Measurements from ENCODE around the gene CANT1.

Gene CANT1

DNA sequence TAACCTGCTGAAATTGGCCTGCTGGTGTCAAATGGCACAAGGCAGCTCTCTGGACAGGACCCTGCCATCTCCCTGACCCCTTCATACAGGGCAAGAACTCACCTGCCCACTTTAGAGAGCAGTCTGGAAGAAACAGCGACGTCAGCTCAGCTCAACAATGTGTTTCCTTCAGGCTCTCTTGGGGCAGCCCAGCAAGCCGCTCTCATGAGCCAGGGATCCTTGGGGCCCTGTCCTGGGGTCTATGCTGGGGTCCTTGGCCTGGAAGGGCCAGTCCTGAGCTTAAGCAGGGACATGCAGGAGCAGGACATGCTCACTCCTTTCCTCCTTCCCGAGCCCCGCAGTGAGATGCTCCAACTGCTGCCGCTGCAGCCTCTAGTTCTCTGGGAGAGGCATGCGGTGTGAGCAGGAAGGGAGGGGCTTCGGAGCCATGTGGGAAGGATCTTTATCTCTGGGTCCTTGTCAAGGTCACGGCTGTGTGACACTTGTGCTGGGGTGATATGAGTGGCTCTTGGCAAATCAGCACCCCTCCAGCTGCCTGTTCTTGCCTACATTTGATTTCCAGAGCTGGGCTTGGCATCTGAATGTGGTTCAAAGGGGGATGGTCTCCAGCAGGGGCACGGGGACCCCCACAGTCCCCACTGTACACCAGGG, 17.8 kb upstream of the CANT1 start:
- no peak overlapping the region for H3K4me3 ChIP-seq (ENCODE audit: low read depth, low read length)
- no peak for DNase-seq (ENCODE audit: low read depth)
- TF ChIP-seq, protein P1, sequence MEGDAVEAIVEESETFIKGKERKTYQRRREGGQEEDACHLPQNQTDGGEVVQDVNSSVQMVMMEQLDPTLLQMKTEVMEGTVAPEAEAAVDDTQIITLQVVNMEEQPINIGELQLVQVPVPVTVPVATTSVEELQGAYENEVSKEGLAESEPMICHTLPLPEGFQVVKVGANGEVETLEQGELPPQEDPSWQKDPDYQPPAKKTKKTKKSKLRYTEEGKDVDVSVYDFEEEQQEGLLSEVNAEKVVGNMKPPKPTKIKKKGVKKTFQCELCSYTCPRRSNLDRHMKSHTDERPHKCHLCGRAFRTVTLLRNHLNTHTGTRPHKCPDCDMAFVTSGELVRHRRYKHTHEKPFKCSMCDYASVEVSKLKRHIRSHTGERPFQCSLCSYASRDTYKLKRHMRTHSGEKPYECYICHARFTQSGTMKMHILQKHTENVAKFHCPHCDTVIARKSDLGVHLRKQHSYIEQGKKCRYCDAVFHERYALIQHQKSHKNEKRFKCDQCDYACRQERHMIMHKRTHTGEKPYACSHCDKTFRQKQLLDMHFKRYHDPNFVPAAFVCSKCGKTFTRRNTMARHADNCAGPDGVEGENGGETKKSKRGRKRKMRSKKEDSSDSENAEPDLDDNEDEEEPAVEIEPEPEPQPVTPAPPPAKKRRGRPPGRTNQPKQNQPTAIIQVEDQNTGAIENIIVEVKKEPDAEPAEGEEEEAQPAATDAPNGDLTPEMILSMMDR (IDR thresholded peaks at IDR 0.05; ENCODE audit: low read depth, low read length, missing control alignments) = no peak

DNA sequence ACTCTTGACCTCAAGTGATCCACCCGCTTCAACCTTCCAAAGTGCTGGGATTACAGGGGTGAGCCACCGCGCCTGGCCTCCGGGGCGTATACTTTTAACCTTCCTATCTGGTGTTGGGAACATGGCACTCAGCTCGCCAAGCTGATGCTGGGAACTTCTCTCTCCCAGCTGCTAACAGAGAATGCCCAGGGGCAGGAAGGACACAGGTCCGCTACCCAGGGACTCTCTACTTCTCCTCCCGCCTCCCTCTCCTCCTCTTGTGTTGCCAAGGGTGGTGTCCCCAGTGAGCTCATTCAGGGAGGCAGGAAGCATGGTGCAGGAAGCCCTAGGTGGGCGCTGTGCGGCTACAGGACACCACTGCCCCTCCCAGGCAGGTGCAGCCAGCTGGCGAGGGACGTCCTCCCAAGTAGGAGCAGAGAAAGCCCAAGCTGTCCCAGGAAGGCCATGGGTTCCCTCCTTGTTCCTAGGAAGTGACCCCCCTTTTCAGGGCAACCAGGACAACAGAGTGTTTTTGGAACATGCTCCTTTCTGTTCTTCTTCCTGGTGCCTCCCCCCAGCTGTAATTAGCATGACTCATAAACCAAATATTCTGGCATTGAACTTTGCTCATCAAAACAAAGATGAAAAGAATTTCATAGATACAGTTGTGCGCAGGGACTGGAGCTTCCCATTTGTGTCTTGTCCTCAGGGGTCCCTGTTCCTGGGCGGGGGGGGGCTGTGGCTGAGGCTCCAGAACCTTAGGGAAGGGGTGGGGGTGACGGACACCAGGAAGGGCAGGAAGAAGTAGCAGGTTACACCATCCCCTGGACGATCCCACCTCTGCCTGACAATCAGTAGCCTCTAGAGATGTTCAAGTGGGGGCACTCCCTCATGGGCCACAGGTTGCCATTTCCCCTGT, 17.1 kb upstream of the CANT1 start:
- no peak overlapping the region for H3K4me3 ChIP-seq (ENCODE audit: low read depth, low read length)

DNA sequence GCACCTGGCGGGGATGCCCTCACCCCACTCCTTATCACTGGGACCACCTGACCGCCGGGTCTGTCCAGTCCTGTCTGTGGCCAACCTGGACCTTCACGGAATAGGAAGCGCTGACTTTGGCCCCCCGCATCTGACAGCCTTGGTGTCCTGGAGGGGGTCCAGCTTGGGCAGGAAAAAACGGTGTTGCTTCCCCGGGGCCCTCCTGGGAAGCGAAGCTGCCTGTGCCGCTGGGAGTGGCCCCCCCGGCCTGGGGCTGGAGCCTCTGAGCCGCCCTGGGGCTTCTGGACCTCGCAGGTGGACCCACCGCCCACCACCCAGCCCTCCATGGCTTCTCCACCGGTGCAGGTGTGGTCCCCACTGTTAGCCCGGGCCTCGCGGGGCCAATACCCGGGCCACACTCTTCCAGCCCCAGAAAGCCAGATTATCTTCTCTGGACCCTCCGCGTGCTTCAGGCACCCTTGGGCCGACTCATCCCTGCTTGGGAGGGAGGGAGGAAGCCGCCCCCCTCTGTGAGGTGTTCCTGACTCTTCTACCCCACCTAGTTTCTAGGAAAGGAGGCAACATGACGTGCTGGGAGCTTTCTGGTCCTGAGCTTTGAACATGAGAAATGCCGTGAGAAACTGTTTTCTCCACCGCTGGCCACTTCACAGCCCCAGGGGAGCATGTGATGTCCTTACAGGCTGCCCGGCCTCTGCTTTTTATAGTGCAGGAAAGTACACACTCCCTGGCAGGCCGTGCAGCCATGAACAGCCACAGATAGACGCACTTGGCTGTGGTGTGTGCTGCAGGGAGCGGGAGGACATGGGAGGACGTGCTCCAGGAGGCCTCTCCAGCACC, 15.6 kb upstream of the CANT1 start:
- no peak overlapping the region for H3K4me3 ChIP-seq (ENCODE audit: low read depth, low read length)
- TF ChIP-seq, protein P1 (IDR thresholded peaks at IDR 0.05; ENCODE audit: low read depth, low read length, missing control alignments) = no peak
- DNase-seq (ENCODE audit: low read depth) = no peak

More for the DNA sequence above, 17.1 kb upstream of the CANT1 start:
- TF ChIP-seq, protein P1 (IDR thresholded peaks at IDR 0.05; ENCODE audit: low read depth, low read length, missing control alignments) = no peak
- no peak for DNase-seq (ENCODE audit: low read depth)

DNA sequence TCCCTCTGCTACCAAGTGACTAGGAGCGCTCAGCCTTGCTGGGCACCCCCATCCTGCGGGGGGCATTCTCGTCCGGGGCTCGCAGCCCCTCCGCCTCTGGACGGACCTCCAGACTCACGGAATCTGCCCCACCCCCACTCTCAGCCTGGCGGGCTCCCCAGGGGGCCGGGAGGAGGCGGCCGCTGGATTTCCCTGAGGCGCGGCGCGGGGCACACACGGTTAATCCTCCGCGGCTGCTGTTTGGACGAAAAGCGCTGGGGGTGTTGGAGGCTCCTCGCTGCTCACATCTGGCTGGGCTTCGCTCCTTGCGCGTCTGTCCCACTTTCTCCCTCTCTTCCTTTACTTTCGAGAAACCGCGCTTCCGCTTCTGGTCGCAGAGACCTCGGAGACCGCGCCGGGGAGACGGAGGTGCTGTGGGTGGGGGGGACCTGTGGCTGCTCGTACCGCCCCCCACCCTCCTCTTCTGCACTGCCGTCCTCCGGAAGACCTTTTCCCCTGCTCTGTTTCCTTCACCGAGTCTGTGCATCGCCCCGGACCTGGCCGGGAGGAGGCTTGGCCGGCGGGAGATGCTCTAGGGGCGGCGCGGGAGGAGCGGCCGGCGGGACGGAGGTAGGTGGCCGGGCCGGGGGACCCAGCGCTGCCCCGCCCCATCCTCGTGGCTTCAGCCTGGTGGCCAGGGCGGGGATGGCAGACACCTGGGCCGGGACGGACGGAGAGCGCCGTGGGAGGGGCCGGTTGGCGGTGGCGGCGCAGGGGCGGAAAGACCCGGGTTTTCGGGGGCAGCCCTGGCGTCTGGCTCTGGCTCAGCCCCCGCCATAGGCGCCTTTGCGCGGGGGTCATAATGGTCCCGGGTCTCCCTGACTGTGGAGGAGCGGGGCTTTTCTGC, 14.6 kb upstream of the CANT1 start, which contains the start of gene C1QTNF1:
Gene C1QTNF1 (plus strand): TSS at position 284 of the 886 bp plus-strand sequence. CDS start 19,800 bp downstream, outside the sequence.
- TF ChIP-seq, protein P1 (IDR thresholded peaks at IDR 0.05; ENCODE audit: low read depth, low read length, missing control alignments) = peak; percentile 16
- H3K4me3 ChIP-seq (ENCODE audit: low read depth, low read length) = no peak within 1 kb of the TSS
- no peak for DNase-seq (ENCODE audit: low read depth)

DNA sequence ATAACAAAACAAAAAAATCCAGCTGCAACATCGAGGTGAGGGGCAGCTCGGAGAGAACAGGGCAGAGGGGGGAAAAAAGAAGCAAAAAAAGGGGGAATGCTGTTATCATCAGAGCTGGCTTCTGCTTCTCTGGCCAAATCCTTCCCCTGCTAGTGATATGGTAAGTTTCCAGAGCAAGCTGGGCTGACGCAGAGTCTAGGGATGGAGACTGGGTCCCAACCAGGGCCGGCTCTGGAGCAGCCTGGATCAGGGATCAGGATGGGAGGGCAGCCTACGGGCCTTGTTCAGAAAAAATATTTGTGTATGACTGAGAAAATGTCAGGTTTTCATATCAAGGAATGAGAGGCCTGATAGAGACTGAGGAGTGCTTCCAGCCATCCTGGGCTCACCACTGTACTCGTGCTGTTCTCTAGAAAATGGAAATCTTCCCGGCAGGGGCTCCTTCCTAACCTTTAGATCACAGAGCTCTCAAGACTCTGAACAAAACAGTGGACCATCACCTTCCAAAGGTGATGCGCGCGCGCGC, 13.7 kb upstream of the CANT1 start:
- H3K4me3 ChIP-seq (ENCODE audit: low read depth, low read length) = no peak overlapping the region
- no peak for DNase-seq (ENCODE audit: low read depth)
- TF ChIP-seq, protein P1 (IDR thresholded peaks at IDR 0.05; ENCODE audit: low read depth, low read length, missing control alignments) = no peak
